ENCODE measurements around the gene PRKCH.
"Not testable (repeated sequence)": the region's sequence is repeated elsewhere in the genome, so short reads cannot be mapped to it uniquely, and the experiment has no call there.

PRKCH gene

DNA sequence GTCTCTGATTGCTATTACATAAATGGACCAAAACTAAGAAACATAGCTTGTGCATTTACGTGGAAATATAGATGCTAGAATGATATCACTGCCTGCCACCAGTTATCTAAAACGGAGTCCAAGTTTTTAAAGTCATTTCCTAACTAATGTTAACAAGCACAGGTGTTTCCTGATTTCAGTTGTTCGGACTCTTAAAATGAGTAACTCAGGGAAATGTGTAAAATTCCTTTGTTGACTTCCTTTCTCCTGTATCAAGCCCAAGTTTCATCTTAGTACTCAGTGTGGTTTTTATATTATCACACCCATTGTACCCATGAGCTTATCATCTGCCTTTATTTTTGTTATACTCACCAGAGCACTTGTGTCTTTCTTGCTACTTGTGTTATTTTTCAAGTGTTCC is 13.2 kb upstream of the PRKCH start:
- DNase-seq = no peak

DNA sequence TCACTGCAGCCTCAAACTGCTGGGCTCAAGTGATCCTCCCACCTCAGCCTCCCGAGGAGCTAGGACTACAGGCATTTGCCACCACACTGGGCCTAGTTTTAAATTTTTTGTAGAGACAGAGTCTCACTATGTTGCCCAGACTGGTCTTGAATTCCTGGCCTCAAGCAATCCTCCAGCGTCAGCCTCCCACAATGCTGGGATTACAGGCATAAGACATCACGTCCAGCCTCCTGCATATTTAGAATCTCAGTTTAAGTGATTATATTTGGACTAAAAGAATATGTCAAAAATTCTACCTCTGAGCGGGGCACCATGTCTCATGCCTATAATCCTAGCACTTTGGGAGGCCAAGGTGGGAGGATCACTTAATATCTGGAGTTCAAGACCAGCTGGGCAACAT is 12.7 kb upstream of the PRKCH start:
- DNase-seq = not testable (repeated sequence)

DNA sequence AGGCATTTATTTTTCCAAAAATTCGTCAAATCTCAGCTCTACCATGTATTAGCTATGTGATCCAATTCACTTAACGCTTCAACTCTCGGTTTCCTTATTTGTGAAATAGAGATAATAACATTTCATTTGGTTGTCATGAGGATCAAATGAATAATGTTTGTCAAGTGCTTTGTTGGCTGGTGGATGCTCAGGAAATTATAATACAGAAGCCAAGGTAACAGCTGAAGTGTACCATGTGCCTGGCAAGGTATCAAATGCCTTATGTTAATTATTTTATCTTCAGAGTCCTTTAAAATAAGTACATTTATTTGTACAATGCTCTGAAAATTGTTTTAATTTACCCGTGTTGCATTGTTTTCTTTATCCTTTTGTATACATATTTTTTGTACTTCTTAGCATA is 6.1 kb upstream of the PRKCH start:
- no peak for DNase-seq

DNA sequence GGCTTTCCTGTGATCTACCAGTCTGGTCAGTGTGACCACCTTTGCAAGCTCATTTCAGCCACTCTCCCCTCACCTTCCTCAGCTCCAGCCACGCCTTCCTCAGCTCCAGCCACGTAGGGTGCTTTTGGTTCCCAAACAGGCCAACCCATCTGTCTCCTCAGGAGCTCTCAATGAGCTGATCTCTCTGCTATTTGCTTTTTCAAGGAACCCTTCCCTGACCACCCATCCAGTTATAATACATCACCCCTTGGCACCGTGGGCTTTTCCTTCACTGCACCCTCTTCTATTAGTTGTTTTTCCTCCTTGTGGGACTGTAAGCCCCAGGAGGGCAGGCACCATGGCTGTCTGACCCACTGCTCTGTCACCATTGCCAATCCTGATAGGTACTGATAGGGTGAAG is 2.3 kb upstream of the PRKCH start:
- no peak for DNase-seq

DNA sequence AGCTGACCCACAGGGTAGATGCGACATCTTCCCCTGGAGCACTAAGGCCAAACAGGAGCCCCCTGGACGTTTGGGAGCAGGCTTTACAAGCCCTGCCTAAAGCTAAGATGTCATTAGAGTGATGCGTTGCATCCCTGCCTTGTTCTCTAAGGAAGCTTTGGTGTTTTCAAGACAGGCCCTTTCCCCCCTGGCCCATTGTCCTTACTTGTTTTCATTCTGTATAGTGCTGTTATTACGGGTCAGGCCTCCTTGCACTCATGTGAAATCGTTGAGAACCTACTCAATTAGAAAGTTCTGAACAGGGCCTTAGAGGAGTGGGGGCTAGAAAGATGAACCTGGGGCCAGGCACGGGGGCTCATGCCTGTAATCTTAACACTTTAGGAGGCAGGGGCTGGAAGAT is 1.7 kb upstream of the PRKCH start:
- no peak for DNase-seq

DNA sequence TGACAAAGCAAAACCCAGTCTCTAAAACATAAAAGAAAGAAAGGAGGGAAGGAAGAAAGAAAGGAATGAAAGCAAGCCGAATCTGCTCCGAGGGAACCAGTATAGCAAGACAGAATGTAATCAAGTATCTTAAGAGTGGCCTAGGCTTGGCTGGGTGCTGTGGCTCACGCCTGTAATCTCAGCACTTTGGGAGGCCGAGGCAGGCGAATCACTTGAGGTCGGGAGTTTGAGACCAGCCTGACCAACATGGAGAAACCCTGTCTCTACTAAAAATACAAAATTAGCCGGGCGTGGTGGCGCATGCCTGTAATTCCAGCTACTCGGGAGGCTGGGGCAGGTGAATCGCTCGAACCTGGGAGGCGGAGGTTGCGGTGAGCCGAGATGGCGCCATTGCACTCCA is 1.2 kb upstream of the PRKCH start:
- DNase-seq = not testable (repeated sequence)

DNA sequence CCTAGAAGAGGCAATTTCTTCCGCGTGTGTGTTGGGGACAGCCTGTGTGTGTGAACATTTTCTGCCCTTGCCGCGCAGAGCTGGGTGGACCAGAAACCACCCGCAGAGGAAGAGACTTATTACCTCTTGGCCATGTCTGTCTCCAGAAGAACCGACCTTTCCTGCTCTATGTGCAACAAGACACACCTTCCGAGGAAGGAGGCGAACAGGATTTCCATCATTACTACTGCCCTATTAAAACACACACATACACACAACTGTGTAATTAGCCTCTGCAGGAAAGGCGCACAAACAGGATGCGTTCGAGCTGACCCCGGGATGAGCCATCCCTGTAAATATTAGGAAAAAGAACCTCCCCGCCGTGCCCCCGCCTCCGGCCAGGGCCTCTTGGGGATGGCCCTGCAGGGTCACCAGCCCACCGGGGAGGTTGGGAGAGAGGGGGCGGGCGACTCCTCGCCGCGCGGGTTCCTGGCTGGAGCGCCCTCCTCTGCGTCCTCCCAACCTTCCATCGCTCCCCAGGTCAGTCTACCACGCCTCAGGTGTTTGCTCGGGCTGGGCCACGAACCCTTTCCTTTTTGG is 484 bp upstream of the PRKCH start:
- DNase-seq = no peak

DNA sequence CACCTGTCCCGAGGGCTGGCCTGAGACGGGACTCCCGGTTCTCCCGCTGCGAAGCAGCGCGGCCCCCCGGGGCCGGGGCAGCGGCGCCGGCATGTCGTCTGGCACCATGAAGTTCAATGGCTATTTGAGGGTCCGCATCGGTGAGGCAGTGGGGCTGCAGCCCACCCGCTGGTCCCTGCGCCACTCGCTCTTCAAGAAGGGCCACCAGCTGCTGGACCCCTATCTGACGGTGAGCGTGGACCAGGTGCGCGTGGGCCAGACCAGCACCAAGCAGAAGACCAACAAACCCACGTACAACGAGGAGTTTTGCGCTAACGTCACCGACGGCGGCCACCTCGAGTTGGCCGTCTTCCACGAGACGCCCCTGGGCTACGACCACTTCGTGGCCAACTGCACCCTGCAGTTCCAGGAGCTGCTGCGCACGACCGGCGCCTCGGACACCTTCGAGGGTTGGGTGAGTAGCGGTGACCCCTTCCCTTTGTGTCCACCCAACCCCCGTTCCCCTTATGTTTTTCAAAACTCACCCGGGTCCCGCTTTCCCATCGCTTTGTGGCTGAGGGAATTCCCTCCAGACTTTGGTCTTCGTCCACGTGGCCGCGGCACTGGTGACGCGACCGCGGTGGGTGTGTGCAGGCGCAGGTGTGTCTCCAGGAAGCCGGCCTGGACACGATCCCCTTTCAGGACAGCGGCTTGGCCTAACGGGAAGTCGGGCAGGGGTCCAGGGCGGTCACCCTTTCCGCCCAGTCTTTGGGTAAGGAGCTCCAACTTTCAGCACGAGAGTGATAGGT is 826 bp downstream of the PRKCH start:
- DNase-seq = no peak

DNA sequence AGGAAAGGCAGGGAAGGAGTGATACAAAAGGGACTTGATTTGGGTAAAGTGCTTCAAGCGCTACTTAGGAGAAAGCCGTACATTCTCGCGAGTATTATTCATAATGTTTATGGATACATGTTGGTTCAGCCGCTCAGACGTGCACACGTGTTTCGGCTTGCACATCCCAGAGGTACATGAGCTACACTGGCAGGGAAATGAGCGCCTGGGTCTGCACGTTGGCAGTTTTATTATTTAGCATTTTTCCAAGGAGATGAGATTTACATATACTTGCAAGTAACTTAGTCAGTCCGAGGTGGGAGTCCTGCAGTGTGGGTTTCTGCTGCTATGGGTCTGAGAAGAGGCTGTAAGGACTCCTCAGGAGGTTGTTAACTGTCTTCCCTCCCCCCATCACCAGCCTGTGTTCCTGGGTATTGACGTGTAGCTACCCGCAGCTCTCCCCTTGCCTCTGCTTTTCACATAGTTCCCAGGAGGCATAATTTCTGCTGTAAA is 1.5 kb downstream of the PRKCH start:
- DNase-seq = peak in 1 of 58 donors; percentile 25

DNA sequence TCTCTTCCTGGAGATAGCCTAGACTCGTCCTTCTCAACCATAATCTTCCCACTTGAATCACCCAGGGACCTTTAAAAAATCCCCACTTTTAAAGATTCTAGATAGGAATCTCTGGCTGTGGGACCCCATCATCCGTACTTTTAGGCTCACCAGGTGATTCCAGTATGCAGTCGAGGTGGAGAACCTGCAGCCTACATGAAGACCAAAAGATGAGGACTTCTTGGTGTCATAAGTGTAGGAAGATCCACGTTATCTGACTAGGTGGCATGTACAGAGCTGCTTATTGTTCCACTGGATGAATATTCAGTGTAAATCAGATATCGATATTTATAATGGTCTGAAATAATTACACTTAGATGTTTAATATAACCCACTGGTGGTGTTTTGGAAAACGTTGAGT is 2.6 kb downstream of the PRKCH start:
- DNase-seq = no peak

DNA sequence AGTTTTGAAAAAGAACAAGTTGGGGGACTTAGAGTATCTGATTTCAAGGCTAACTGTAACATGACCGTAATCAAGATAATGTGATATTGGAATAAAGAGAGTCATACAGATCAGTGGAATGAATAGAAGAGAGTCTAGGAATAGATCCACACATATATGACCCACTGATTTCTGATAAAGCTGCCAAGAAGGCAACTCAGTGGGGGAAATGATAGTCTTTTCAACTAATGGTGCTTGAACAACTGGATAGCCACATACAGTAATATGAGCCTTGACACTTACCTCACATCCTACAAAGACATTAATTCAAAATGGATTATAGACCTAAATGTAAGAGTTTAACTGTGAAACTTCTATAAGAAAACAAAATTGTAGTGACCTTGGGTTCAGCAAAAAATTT is 3.8 kb downstream of the PRKCH start:
- DNase-seq = no peak

DNA sequence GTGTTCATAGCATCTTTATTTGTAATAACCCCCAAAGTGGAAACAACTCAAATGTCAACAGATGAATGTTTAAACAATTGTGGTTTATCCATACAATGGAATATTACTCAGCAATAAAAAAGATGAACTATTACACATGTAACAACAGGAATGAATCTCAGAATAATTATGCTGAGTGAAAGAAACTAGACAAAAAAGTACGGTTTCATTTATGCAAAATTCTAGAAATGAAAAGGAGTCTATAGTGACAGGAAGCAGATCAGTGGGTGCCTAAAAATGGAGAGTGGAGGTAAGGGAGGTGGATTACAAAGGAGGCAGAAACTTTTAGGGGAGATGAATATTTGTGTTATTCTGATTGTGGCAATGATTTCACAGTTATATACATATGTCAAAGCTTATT is 4.8 kb downstream of the PRKCH start:
- no peak for DNase-seq

DNA sequence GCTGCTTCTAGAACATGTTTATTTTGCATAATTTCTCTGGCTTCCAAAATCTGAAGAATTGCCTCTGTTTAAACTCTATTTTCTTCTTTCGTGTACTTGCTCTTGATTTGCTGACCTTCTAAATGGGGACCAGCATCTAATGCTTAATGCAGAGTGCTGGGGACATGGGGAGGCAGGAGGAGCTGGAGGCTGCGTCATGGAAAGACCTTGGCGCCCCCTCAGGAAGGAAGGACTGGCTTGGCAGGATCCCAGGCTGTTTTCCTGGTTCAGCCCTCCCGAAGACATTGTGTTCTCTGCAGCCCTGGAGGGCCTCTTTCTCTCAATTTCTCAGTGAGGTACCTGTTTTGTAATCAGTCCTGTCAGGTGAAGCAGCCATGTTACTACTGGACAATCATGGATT is 5.5 kb downstream of the PRKCH start:
- DNase-seq = no peak

DNA sequence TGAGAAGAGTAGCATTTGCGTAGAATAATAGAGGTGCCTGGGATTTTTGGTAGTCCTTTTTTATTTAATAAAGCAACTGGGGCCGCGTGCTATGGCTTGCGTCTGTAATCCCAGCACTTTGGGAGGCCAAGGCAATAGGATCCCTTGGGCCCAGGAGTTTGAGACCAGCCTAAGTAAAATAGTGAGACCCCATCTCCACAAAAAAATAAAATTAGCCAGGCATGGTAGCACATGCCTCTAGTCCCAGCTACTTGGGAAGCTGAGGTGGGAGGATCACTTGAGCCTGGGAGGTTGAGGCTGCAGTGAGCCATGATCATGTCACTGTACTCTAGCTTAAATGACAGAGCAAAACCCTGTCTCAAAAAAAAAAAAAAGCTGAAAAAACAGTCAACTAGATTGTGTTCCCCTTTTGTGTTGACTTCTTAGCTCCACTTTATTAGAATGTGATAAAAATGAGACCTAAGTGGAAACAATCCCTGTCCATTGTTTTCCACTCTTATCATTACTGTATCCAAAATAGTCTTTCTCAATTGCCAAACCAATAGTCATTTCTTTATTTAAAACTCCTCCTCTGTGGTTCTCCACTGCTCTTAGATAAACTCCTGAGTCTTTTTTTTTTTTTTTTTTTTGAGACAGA is 7.4 kb downstream of the PRKCH start:
- no peak for DNase-seq

DNA sequence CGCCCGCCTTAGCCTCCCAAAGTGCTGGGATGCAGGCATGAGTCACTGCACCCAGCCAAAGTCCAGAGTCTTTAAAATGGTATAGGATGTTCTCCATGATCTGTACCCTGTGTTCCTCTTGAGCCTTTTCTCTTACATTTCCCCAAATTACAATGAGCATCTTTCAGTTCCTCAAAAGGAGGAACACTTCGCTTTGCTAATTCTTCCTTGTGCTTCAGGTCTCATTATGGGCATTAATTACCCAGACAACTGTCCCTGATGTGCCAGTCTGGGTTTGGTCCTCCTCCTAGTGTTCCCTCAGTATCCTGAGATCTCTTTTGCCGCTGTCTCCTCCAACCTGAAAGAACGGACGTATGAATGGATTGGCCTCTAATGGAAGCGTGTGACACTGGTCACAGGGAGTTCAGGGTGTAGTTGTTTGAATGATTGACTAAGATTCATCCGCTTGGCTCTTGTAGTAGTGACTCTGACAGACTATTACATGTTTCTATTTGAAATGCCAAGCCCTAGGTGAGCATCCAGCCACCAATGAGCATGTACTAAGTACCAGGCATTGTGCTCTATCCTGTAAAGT is 8.2 kb downstream of the PRKCH start:
- no peak for DNase-seq

DNA sequence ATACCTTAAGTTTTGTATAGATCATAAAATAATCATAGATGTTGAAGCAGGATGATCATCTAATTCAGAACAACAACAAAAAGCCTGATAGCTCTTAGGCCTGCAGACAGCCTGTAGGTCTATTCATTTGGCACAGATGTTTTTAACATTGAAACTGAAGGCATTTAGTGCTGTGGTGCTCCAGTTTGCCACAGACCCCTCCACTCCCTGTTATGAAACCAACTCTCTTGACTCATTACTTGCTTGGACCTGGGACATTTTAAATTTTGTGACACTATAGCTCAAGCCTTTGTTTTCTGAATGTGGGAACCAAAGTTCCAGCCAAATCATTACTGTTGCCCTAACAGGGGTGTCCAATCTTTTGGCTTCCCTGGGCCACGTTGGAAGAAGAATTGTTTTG is 9.1 kb downstream of the PRKCH start:
- no peak for DNase-seq

DNA sequence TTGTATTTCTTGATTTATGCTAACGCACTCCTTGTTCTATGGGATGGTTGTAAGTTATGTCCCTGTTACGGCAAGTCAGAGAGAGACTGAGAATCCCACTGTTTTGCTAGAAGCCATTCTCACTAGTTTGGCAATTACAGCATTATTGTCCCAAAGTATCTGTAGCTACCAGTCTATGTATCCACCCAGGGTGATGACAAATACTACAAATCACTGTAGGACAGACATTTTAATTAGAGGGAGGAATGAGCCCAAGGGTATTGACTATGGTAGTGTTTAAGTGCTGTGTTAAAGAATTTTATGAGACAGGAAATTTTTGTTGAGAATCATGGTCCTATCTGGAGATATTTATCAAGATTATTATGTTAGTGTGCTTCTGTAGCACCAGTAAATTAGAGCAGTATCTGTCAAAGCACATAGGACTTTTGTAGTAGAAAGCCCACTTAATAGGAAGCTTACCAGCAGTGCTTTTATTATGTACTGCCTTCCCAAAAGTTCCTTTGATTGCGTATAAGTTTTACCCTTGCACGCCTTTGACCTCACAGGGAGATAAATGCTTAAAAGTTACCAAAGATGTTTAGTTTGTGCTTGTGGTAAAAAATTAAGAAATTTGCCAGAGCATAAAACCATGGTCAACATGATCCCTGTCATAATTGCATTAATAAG is 10.7 kb downstream of the PRKCH start:
- DNase-seq = no peak

DNA sequence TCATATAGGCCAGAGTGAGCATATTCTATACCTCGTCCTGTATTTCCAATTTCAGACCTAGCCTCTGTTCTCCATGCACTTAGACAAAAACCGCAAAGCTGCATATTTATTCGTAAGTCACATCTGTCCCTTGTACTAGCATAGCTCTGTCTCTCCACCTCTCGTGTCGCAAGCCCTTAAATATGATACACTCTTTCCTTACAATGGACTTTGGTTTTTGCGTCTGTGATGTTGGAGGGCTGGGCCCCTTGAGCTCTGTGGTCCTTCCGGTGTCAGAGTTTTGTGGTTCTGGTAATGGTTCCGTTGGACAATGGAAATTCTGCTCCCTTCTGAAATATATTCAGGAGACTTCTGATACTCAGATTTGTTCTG is 11.3 kb downstream of the PRKCH start:
- no peak for DNase-seq

DNA sequence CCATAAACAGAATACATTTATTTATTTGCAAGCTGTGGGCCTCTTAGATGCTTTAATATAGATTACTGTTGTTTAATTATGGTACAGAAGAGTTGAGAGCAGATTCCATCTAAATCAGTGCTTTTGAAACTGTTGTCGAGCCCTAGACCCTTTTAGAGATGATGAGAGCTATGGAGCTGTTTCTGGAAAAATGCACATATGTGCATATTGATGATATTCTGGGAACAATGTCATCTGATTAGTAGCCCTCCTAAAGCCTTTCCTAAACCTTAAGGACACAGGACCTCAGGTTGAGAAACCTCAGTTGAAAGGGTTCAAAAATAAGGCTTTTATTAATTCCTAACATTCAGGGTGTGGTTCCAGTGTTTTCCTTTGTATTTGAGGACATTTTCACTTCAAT is 11.7 kb downstream of the PRKCH start:
- no peak for DNase-seq

DNA sequence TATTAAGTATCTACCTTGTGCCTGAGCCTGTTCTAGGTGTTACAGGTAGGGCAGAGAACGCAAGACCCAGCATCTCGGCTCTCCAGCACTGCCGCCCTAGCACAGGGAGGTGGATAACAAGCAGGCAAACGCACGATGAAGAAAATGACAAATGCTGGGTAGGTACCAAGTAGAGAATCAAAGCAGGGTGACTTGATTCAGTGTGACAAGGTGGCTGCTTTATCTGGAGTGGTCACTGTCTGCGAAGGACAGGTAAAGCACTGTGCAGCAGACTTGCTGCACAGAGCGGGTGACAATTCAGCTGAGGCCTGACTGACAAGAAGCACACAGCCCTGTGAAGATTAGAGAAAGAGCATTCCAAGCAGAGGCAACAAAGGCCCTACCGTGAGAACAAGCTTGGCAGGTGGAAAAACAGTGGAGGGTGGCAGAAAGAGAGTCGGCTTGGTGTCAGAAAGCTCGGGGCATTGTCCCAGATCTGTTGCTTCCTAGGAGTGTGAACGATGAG is 12.9 kb downstream of the PRKCH start:
- no peak for DNase-seq

DNA sequence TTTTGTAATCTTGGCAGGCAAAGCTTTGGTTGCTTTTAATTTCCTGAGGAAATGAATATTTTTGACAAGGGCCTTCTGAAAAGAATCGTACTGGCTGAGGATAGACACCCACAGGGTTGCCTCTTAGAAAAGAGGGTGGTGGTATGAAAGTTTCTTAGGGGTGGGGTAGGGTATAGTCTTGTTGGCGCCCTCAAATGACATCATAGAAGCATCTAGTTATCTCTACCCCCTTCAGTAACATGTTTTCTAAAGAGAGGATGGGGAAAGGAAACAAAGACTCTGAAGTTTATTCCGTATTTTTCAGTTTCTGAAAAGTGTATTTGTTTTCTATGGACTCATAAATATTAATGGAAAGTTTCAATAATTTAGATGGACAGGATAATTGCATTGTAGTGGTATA is 13.7 kb downstream of the PRKCH start:
- no peak for DNase-seq
